GM21360 (cell line): ENCODE results near the gene CPOX.

Experiments used
- ATAC-seq: cut with Tn5 transposase; IDR thresholded peaks from one replicate; pipeline ENCODE4 v1.9.1; 2021; ENCODE audit warnings: mild to moderate bottlenecking, moderate library complexity; ENCODE audit not compliant: unreplicated experiment

The CPOX gene

GRCh38 chr3:98596541-98597500 is 3.4 kb upstream of the CPOX start:
- ATAC-seq, result no peak

- no peak for ATAC-seq
Measured at GRCh38 chr3:98596087-98596486, 2.7 kb upstream of the CPOX start.

GRCh38 chr3:98594628-98595324 is 1.4 kb upstream of the CPOX start:
- no peak for ATAC-seq

GRCh38 chr3:98592345-98592935 is 971 bp downstream of the CPOX start:
- ATAC-seq, result no peak

GRCh38 chr3:98589331-98590036 is 3.9 kb downstream of the CPOX start:
- ATAC-seq, result no peak

GRCh38 chr3:98588065-98588464 is 5.3 kb downstream of the CPOX start:
- no peak for ATAC-seq

GRCh38 chr3:98587654-98588053 is 5.8 kb downstream of the CPOX start:
- no peak for ATAC-seq

GRCh38 chr3:98584547-98584946 is 8.9 kb downstream of the CPOX start:
- no peak for ATAC-seq

GRCh38 chr3:98583766-98584165 is 9.6 kb downstream of the CPOX start:
- no peak for ATAC-seq

- ATAC-seq, result no peak
Measured at GRCh38 chr3:98582042-98582441, 11.4 kb downstream of the CPOX start.

- ATAC-seq, result no peak
Measured at GRCh38 chr3:98581474-98581873, 11.9 kb downstream of the CPOX start.

- ATAC-seq, result no peak
Measured at GRCh38 chr3:98580401-98581386, 12.7 kb downstream of the CPOX start.

GRCh38 chr3:98577178-98577895 is 16.1 kb downstream of the CPOX start:
- ATAC-seq, result no peak

- no peak for ATAC-seq
Measured at GRCh38 chr3:98574132-98574531, 19.3 kb downstream of the CPOX start.

GRCh38 chr3:98573181-98573728 is 20.2 kb downstream of the CPOX start:
- ATAC-seq, result peak; percentile 54

GRCh38 chr3:98568402-98568801 is 25.0 kb downstream of the CPOX start:
- ATAC-seq, result no peak

GRCh38 chr3:98567666-98568270 is 25.6 kb downstream of the CPOX start:
- ATAC-seq, result no peak

GRCh38 chr3:98565843-98566242 is 27.6 kb downstream of the CPOX start:
- no peak for ATAC-seq
